H9 (cell line): Measurements from ENCODE around the gene IQGAP3. TPM values are rescaled to one million over a fixed set of nuclear protein-coding genes. Genes with fewer than 3 reads are reported as not detected.

Source experiments
- DNase-seq: peaks from one replicate; pipeline ENCODE4 v3.0.0-alpha.2; 2017
- H2AFZ ChIP-seq: one replicate; pipeline ENCODE4 v1.6.1; 2013; ENCODE audit warnings: mild to moderate bottlenecking, low read length, control low read depth, moderate library complexity
- H2AK5ac ChIP-seq: 2 replicates; pipeline ENCODE4 v1.6.1; 2013; ENCODE audit warnings: low read length, control low read depth, mixed read lengths; ENCODE audit not compliant: insufficient read length
- H2BK120ac ChIP-seq: one replicate; pipeline ENCODE4 v1.6.1; 2013; ENCODE audit warnings: low read depth, mild to moderate bottlenecking, low read length, control low read depth, inconsistent platforms; ENCODE audit not compliant: poor library complexity, severe bottlenecking
- H2BK12ac ChIP-seq: 2 replicates; pipeline ENCODE4 v1.6.1; 2013; ENCODE audit warnings: low read length, control low read depth, mixed read lengths, low read depth; ENCODE audit not compliant: insufficient read length
- H2BK15ac ChIP-seq: 2 replicates; pipeline ENCODE4 v1.6.1; 2013; ENCODE audit warnings: low read depth, low read length, control low read depth
- H2BK20ac ChIP-seq: one replicate; pipeline ENCODE4 v1.6.1; 2013; ENCODE audit warnings: low read depth, mild to moderate bottlenecking, low read length, control low read depth, inconsistent platforms; ENCODE audit not compliant: poor library complexity, severe bottlenecking
- H2BK5ac ChIP-seq: 2 replicates; pipeline ENCODE4 v1.6.1; 2013; ENCODE audit warnings: low read length, control low read depth, mixed read lengths; ENCODE audit not compliant: insufficient read length
- H3K14ac ChIP-seq: 2 replicates; pipeline ENCODE4 v1.6.1; 2013; ENCODE audit warnings: low read length, control low read depth; ENCODE audit not compliant: insufficient read depth
- H3K18ac ChIP-seq: 2 replicates; pipeline ENCODE4 v1.6.1; 2013; ENCODE audit warnings: low read depth, mild to moderate bottlenecking, mixed read lengths, low read length, control low read depth; ENCODE audit not compliant: insufficient read length
- H3K23ac ChIP-seq: 2 replicates; pipeline ENCODE4 v1.6.1; 2013; ENCODE audit warnings: low read length, control low read depth, mixed read lengths, low read depth; ENCODE audit not compliant: insufficient read length
- H3K23me2 ChIP-seq: 2 replicates; pipeline ENCODE4 v1.6.1; 2013; ENCODE audit warnings: low read depth, mild to moderate bottlenecking, mixed read lengths, low read length, control low read depth; ENCODE audit not compliant: insufficient read length, poor library complexity, severe bottlenecking
- H3K27ac ChIP-seq: 2 replicates; pipeline ENCODE4 v1.5.1; 2013; ENCODE audit warnings: low read length, control low read depth, mixed read lengths, low read depth; ENCODE audit not compliant: insufficient read length
- H3K27me3 ChIP-seq: 2 replicates; pipeline ENCODE4 v1.6.1; 2013; ENCODE audit warnings: low read length, control low read depth, inconsistent platforms; ENCODE audit not compliant: insufficient read depth
- H3K4ac ChIP-seq: 2 replicates; pipeline ENCODE4 v1.6.1; 2013; ENCODE audit warnings: low read depth, mild to moderate bottlenecking, control low read depth, inconsistent platforms, low read length, moderate library complexity
- H3K4me1 ChIP-seq: 2 replicates; pipeline ENCODE4 v1.6.1; 2013; ENCODE audit warnings: low read length, control low read depth, inconsistent platforms; ENCODE audit not compliant: insufficient read depth
- H3K4me2 ChIP-seq: 2 replicates; pipeline ENCODE4 v1.6.1; 2013; ENCODE audit warnings: low read length, control low read depth, mixed read lengths; ENCODE audit not compliant: insufficient read length, insufficient read depth
- H3K56ac ChIP-seq: 2 replicates; pipeline ENCODE4 v1.6.1; 2013; ENCODE audit warnings: low read depth, mild to moderate bottlenecking, mixed read lengths, low read length, control low read depth; ENCODE audit not compliant: insufficient read length
- H3K79me1 ChIP-seq: 2 replicates; pipeline ENCODE4 v1.6.1; 2013; ENCODE audit warnings: low read depth, mild to moderate bottlenecking, moderate library complexity, low read length, control low read depth, inconsistent platforms; ENCODE audit not compliant: insufficient read depth, poor library complexity, severe bottlenecking
- H3K79me2 ChIP-seq: 2 replicates; pipeline ENCODE4 v1.6.1; 2013; ENCODE audit warnings: low read length, control low read depth, inconsistent platforms; ENCODE audit not compliant: insufficient read depth
- H3K9ac ChIP-seq: 2 replicates; pipeline ENCODE4 v1.6.1; 2013; ENCODE audit warnings: low read length, control low read depth, mixed read lengths; ENCODE audit not compliant: insufficient read length; ENCODE audit errors: extremely low read depth
- H3K9me3 ChIP-seq: one replicate; pipeline ENCODE4 v1.6.1; 2013; ENCODE audit warnings: low read depth, low read length, inconsistent platforms; ENCODE audit not compliant: control insufficient read depth
- H3T11ph ChIP-seq: one replicate; pipeline ENCODE4 v1.6.1; 2013; ENCODE audit warnings: mild to moderate bottlenecking, low read length, control low read depth, inconsistent platforms
- H4K20me1 ChIP-seq: one replicate; pipeline ENCODE4 v1.6.1; 2013; ENCODE audit not compliant: control insufficient read depth, insufficient read length, insufficient read depth
- H4K5ac ChIP-seq: 2 replicates; pipeline ENCODE4 v1.6.1; 2013; ENCODE audit warnings: low read depth, mild to moderate bottlenecking, mixed read lengths, low read length, control low read depth; ENCODE audit not compliant: insufficient read length
- H4K8ac ChIP-seq: replicated peaks from 2 replicates; pipeline ENCODE4 v1.6.1; 2013; ENCODE audit warnings: low read length, control low read depth, mixed read lengths, low read depth; ENCODE audit not compliant: insufficient read length
- H4K91ac ChIP-seq: 2 replicates; pipeline ENCODE4 v1.6.1; 2013; ENCODE audit warnings: low read depth, mild to moderate bottlenecking, moderate library complexity, mixed read lengths, low read length, control low read depth; ENCODE audit not compliant: insufficient read length
- H3K27ac Mint-ChIP-seq, 3 experiments: 2 replicates in 2 of 3; 3 replicates in 1 of 3; pipeline ENCODE4 v1.8.0; 2020 to 2021; ENCODE audit warnings: mixed read lengths in 3 of 3, mild to moderate bottlenecking in 1 of 3, moderate library complexity in 1 of 3
- H3K27me3 Mint-ChIP-seq: 2 replicates; pipeline ENCODE4 v1.8.0; 2021; ENCODE audit warnings: low read depth, mild to moderate bottlenecking, moderate library complexity, mixed read lengths
- H3K36me3 Mint-ChIP-seq, 3 experiments: 2 replicates in 2 of 3; 3 replicates in 1 of 3; pipeline ENCODE4 v1.8.0; 2020 to 2021; ENCODE audit warnings: low read depth in 3 of 3, mixed read lengths in 3 of 3; ENCODE audit not compliant: insufficient read depth in 1 of 3
- H3K4me1 Mint-ChIP-seq, 2 experiments: 2 replicates each; pipeline ENCODE4 v1.8.0; 2020; ENCODE audit warnings: mixed read lengths in 2 of 2
- H3K4me3 Mint-ChIP-seq, 2 experiments: 2 replicates in 1 of 2; 3 replicates in 1 of 2; pipeline ENCODE4 v1.8.0; 2020 to 2021; ENCODE audit warnings: mild to moderate bottlenecking in 2 of 2, mixed read lengths in 2 of 2, moderate library complexity in 1 of 2
- H3K9me3 Mint-ChIP-seq, 2 experiments: 2 replicates in 1 of 2; 3 replicates in 1 of 2; pipeline ENCODE4 v1.8.0; 2020; ENCODE audit warnings: mild to moderate bottlenecking in 2 of 2, mixed read lengths in 2 of 2, moderate library complexity in 1 of 2
- WGBS: extraction: QIAGEN DNeasy Blood & Tissue Kit; methylation state at CpG from one replicate; pipeline ENCODE4 v1.1.7; 2013; ENCODE audit warnings: missing lambda C conversion rate, low lambda C conversion rate, mixed read lengths; ENCODE audit not compliant: insufficient read length; ENCODE audit errors: extremely low coverage; 5-methylcytosine and 5-hydroxymethylcytosine counted together
- total RNA-seq: library from RNA; stranded (reverse); gene quantifications from 2 replicates; pipeline ENCODE4 v1.2.1, GENCODE V29; 2021
- TF ChIP-seq, protein P1 (sequence below): fragments of 200-600 bp; sonication (generic); conservative IDR thresholded peaks from 3 replicates; pipeline ENCODE4 v1.8.0; 2021; ENCODE audit warnings: antibody characterized with exemption, mild to moderate bottlenecking

Gene IQGAP3
- total RNA-seq, 1 experiment from 2014 or later: 24.5 TPM

DNA sequence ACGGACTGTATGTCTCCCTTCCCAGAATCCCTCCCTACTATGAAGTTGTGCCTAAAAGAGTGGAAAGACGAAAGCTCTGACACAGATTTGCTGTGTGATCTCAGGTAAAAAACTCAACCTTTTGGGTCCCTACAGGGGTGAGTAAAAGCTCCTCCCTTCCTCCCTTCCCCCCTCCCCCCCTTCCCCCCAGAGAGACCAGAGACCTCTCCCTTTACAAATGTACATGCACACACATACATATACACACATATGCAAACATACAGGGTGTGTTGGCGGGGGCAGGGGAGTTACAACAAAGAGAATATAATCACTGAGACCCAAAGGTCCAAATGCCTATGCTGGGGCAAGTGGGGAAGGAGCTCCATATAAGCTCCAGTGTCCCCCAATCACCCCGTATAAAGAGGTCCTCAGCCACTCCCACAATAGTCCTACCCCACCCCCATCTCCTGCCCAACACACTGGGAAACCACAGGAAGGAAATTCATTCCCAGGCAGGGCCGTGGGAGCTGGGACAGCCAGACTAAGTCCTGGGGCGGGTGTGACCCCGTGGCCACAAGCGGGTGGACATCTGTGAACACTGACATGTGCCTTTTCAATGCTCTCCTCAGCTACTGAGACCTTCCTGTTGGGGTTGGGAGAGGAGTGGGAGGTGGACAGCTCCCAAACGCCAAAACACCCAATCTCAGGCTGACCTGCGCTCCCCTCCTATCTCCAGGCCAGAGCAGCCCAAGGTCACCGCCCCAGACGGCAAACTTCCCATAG is 73.8 kb downstream of the IQGAP3 start:
- H3K18ac ChIP-seq: no peak overlapping the region
- H3K23me2 ChIP-seq: peaks cover 15% of the 10 kb centered on the region
- no peaks in the 10 kb centered on the region for H3K27me3 Mint-ChIP-seq
- H3K27ac ChIP-seq: no peak overlapping the region
- no peak overlapping the region for H2BK120ac ChIP-seq
- H3K4me3 Mint-ChIP-seq: peak overlapping the region; percentile 86 to 95
- H3K4ac ChIP-seq: no peak overlapping the region
- no peaks in the 10 kb centered on the region for H3K79me1 ChIP-seq
- H3K56ac ChIP-seq: no peak overlapping the region
- H3K4me1 ChIP-seq: peaks cover 8% of the 10 kb centered on the region
- no peak overlapping the region for H3K9ac ChIP-seq
- H2BK20ac ChIP-seq: no peak overlapping the region
- TF ChIP-seq, protein P1, sequence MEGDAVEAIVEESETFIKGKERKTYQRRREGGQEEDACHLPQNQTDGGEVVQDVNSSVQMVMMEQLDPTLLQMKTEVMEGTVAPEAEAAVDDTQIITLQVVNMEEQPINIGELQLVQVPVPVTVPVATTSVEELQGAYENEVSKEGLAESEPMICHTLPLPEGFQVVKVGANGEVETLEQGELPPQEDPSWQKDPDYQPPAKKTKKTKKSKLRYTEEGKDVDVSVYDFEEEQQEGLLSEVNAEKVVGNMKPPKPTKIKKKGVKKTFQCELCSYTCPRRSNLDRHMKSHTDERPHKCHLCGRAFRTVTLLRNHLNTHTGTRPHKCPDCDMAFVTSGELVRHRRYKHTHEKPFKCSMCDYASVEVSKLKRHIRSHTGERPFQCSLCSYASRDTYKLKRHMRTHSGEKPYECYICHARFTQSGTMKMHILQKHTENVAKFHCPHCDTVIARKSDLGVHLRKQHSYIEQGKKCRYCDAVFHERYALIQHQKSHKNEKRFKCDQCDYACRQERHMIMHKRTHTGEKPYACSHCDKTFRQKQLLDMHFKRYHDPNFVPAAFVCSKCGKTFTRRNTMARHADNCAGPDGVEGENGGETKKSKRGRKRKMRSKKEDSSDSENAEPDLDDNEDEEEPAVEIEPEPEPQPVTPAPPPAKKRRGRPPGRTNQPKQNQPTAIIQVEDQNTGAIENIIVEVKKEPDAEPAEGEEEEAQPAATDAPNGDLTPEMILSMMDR: no peak
- H3K4me1 Mint-ChIP-seq: peaks cover 63 to 74% of the 10 kb centered on the region in 2 experiments
- H3K79me2 ChIP-seq: peaks cover 13% of the 10 kb centered on the region; the same call in 1 of the 2 replicates
- no peak overlapping the region for H3K14ac ChIP-seq
- peak overlapping the region; percentile 61 to 73 (median 68); a peak in 4 of 7 replicates for H3K27ac Mint-ChIP-seq
- H3K27me3 ChIP-seq: no peaks in the 10 kb centered on the region
- H3K9me3 ChIP-seq: no peaks in the 10 kb centered on the region
- peaks cover 0 to 5% (median 2%) of the 10 kb centered on the region in 3 experiments; a peak in 2 of 7 replicates for H3K36me3 Mint-ChIP-seq
- no peak overlapping the region for H2BK15ac ChIP-seq
- H3K4me2 ChIP-seq: peak overlapping the region; percentile 60
- no peaks in the 10 kb centered on the region for H4K20me1 ChIP-seq
- H2BK12ac ChIP-seq: no peak overlapping the region
- H2AFZ ChIP-seq: no peak overlapping the region
- H3K9me3 Mint-ChIP-seq: no peaks in the 10 kb centered on the region
- H2BK5ac ChIP-seq: no peak overlapping the region
- no peak overlapping the region for H4K5ac ChIP-seq
- no peak for DNase-seq
- no peak overlapping the region for H4K8ac ChIP-seq
- H3T11ph ChIP-seq: no peak overlapping the region
- no peak overlapping the region for H3K23ac ChIP-seq
- no peak overlapping the region for H2AK5ac ChIP-seq
- H4K91ac ChIP-seq: no peak overlapping the region
- WGBS: no CpG with 5 or more reads among the region's 12 CpGs
